ENCODE data around the gene ARPP21.

The ARPP21 gene

DNA sequence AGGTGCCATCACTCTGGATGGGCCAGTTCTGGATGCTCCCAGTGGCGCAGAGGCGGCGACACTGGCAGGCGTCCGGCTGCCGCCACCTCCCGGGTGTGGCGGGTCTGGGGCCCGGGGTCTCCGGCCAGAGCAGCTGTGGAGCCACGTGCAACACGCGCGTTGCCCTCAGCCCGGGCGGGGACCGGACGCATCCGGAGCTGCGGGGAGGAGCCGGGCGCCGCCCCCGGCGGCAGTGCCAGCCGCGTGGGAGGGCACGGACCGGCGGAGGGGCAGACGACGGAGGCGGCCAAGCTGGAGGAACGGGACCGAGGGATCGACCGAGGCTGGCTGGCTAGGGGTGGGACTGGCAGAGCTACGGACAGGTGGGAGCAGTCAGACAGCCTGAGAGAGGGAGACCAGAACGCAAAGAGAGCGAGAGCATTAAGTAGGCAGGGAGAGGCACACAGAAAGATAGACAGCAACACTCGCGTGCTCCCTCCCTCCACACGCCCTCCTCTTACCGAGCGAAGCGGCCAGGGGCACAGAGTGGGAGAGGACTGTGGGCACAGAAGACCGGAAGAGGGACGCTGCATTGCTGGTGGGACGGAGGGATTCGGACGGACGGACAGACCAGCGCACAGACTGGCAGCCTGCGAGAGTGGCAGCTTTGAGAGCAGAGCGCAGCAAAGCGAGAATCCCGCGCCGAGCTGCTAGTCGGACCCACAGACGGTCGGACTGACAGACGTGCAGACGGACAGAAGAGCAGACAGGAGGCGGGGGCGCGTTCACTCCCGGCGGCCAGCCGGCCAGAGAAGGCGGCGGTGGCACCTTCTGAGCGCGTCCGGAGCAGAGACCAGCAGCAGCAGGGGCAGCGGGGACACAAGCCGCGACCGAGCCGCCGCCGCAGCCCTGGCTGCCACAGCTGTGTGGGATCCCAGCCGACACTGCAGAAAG, at the start of gene ARPP21:
Gene ARPP21 (plus strand): TSS at position 272 of the 933 bp plus-strand sequence. CDS start 42,227 bp downstream, outside the sequence.
- CTCF ChIA-PET = no interaction called here

DNA sequence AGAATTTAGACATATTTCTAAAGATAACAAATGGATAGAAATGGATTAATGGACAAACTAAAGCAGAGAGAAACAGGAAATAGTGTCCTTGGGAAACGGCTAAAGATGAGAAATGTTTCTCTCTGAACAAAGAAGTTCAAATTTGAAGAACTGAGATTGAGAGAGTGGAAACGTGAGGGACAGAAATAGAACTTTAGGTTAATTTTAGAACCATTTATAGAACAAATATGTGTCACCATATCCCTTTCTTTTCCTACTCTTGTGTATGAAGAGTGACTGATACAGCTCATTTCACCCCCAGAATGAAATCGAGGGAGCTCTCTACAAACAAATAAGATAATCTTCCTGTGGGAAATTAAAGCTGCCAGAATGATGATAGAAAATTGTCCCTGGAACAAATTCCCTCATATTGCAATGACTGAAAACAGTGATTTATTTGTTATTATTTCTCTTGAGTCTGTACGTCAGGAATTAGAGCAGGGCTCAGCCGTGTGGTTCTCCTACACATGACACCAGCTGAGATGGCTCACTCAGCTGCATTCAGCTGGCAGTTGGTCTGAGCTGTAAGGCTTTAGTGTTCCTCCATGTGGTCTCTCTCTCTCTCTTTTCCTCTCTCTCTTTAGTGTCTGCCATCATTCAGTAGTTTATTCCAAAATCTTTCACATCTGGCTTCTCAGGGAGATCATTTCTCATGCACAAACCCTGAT, 46.6 kb upstream of the ARPP21 start:
- no peak for TF ChIP-seq BHLHE40 (IDR thresholded peaks at IDR 0.05; ENCODE audit: borderline replicate concordance)
- TF ChIP-seq ARNT (IDR thresholded peaks at IDR 0.05) = no peak
- TF ChIP-seq HDGF (IDR thresholded peaks at IDR 0.05; ENCODE audit: borderline replicate concordance) = no peak
- no peak for TF ChIP-seq ZNF384 (IDR thresholded peaks at IDR 0.05)
- no peak for TF ChIP-seq CTBP1 (IDR thresholded peaks at IDR 0.05; ENCODE audit: borderline replicate concordance)
- no peak for TF ChIP-seq FOXM1 (IDR thresholded peaks at IDR 0.05; ENCODE audit: borderline replicate concordance)
- no peak for TF ChIP-seq TARDBP (IDR thresholded peaks at IDR 0.05)
- ChIA-PET POLR2A (no interaction called here), CTCF (no interaction called here)
- DNase-seq (ENCODE audit: extremely low spot score) = no peak

More for the DNA sequence above, at the start of gene ARPP21:
- POLR2A ChIA-PET = no interaction called here
- DNase-seq (ENCODE audit: extremely low spot score) = no peak
- TF ChIP-seq SP1 (IDR thresholded peaks at IDR 0.05) (no peak), NFRKB (IDR thresholded peaks at IDR 0.05) (no peak), TARDBP (IDR thresholded peaks at IDR 0.05) (no peak), FOXK2 (IDR thresholded peaks at IDR 0.05) (no peak), L3MBTL2 (conservative IDR thresholded peaks at IDR 0.05) (no peak), SUZ12 (IDR thresholded peaks at IDR 0.05) (no peak), ARNT (IDR thresholded peaks at IDR 0.05) (no peak), ZNF384 (IDR thresholded peaks at IDR 0.05) (no peak)
- TF ChIP-seq, protein P1, sequence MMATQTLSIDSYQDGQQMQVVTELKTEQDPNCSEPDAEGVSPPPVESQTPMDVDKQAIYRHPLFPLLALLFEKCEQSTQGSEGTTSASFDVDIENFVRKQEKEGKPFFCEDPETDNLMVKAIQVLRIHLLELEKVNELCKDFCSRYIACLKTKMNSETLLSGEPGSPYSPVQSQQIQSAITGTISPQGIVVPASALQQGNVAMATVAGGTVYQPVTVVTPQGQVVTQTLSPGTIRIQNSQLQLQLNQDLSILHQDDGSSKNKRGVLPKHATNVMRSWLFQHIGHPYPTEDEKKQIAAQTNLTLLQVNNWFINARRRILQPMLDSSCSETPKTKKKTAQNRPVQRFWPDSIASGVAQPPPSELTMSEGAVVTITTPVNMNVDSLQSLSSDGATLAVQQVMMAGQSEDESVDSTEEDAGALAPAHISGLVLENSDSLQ (IDR thresholded peaks at IDR 0.05) = no peak

DNA sequence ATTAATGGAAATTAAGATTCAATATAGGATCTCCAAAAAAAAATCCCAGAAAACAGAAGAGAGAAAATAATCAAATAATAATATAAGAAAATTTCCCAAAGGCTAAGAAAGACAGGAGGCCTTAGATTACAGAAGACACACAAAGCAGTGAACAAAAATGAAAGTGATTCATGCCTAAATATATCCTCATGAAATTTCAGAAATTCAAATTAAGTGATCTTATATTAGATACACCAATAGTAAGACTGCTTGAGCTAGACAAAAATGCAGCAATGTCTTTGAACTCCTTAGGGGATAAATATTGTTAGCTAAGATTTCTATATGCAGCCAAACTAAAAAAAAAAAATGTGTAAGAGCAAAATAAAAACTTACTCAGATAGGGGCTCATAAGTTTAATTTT, 44.6 kb upstream of the ARPP21 start:
- no peak for DNase-seq (ENCODE audit: extremely low spot score)
- TF ChIP-seq FOXM1 (IDR thresholded peaks at IDR 0.05; ENCODE audit: borderline replicate concordance) (no peak), HDGF (IDR thresholded peaks at IDR 0.05; ENCODE audit: borderline replicate concordance) (no peak), BHLHE40 (IDR thresholded peaks at IDR 0.05; ENCODE audit: borderline replicate concordance) (no peak), SP1 (IDR thresholded peaks at IDR 0.05) (no peak), LEF1 (IDR thresholded peaks at IDR 0.05; ENCODE audit: borderline replicate concordance) (no peak), L3MBTL2 (conservative IDR thresholded peaks at IDR 0.05) (no peak), SUZ12 (IDR thresholded peaks at IDR 0.05) (no peak), TARDBP (IDR thresholded peaks at IDR 0.05) (no peak)
- CTCF ChIA-PET = no interaction called here
- POLR2A ChIA-PET = no interaction called here

DNA sequence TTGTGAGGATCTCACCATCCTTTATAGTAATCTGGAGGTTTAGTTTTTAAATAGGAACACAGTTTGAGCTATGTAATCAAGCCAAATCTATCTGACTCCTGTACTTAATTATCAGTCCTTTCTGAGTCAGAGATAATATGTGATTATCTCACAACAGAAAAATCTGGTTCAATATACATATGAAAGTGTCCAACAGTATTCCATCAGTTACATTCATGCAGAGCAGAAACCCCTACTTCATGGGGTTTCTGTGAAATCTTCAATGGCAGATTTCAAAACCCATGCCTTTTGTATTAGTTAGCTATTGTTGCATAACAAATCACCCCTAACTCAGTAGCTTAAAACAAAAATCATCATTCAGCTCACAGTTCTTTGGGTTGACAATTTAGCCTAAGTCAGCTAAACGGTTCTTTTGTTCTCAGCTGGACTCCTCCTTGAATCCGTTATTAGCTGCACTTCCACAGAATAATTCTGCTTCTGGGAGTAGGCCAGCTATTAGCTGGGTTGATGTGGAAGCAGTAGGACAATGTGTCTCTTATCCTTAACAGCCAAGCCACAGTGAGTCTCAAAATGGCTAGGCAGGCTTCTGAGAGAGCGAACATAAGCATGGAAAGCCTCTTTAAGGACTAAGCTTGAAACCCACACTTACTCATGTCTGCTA, 42.9 kb upstream of the ARPP21 start:
- ChIA-PET POLR2A (no interaction called here), CTCF (interaction anchor here (0.6 kb wide), 1 partner anchor 19 kb away, joined by 3 read pairs; no protein-coding TSS in a partner anchor)
- no peak for TF ChIP-seq ARNT (IDR thresholded peaks at IDR 0.05)
- no peak for TF ChIP-seq SP1 (IDR thresholded peaks at IDR 0.05)
- no peak for DNase-seq (ENCODE audit: extremely low spot score)

DNA sequence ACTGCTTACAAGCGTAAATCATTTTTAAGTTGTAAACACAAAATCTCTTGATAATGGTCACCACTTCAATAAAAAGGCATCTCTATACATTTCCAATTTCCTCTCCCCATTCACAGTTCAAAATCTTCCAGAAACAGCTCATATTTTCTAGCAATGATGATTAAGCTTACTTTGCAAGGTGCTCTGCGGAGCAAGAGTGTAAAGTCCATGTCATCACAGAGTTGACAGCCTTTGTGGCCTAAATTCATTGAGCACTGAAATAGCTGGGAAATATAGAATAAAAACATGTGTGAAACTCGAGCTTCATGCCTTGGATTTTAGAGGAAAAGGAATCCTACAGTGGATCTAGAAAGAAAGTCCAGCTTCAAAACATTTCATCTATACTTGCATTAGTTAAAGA, 41.8 kb upstream of the ARPP21 start:
- no peak for DNase-seq (ENCODE audit: extremely low spot score)
- CTCF ChIA-PET = no interaction called here
- POLR2A ChIA-PET = no interaction called here
- TF ChIP-seq TARDBP (IDR thresholded peaks at IDR 0.05) (no peak), L3MBTL2 (conservative IDR thresholded peaks at IDR 0.05) (no peak), NFRKB (IDR thresholded peaks at IDR 0.05) (no peak), FOXK2 (IDR thresholded peaks at IDR 0.05) (no peak), FOXA1 (IDR thresholded peaks at IDR 0.05) (no peak)
- TF ChIP-seq, protein P1 (IDR thresholded peaks at IDR 0.05) = no peak

DNA sequence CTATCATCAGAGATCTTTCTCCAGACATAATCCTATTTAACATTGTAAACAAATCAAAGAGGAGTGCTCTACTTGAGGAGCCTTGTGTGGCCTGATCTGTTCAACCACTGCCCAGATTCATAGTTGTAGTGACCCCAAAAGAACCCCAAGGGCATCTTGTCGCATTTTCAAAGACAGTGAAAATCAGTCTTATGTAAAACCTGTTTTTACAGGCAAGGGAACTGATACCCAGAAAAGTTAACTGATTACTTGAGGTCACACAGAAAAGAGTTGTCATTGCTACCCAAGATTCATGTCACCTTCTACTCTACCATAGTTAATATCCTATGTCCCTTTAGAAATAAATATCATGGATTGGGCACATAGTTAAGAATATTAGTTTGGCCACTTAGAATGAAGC, 40.5 kb upstream of the ARPP21 start:
- CTCF ChIA-PET = no interaction called here
- DNase-seq (ENCODE audit: extremely low spot score) = no peak
- POLR2A ChIA-PET = no interaction called here
- TF ChIP-seq ZNF384 (IDR thresholded peaks at IDR 0.05) (no peak), CTBP1 (IDR thresholded peaks at IDR 0.05; ENCODE audit: borderline replicate concordance) (no peak), SP1 (IDR thresholded peaks at IDR 0.05) (no peak), L3MBTL2 (conservative IDR thresholded peaks at IDR 0.05) (no peak), FOXM1 (IDR thresholded peaks at IDR 0.05; ENCODE audit: borderline replicate concordance) (no peak), FOXA1 (IDR thresholded peaks at IDR 0.05) (no peak), NFRKB (IDR thresholded peaks at IDR 0.05) (no peak), LEF1 (IDR thresholded peaks at IDR 0.05; ENCODE audit: borderline replicate concordance) (no peak), SUZ12 (IDR thresholded peaks at IDR 0.05) (no peak), BHLHE40 (IDR thresholded peaks at IDR 0.05; ENCODE audit: borderline replicate concordance) (no peak), FOXK2 (IDR thresholded peaks at IDR 0.05) (no peak), ELF4 (IDR thresholded peaks at IDR 0.05) (no peak), TARDBP (IDR thresholded peaks at IDR 0.05) (no peak), ARNT (IDR thresholded peaks at IDR 0.05) (no peak), HDGF (IDR thresholded peaks at IDR 0.05; ENCODE audit: borderline replicate concordance) (no peak)
- TF ChIP-seq, protein P1 (IDR thresholded peaks at IDR 0.05) = no peak
